SK-N-SH (cell line): Measurements from ENCODE around the gene HAGHL. TPM values are rescaled to one million over a fixed set of nuclear protein-coding genes. Genes with fewer than 3 reads are reported as not detected.

Experiments used
- CTCF ChIA-PET: fragments of 300-600, 350-600 bp; formaldehyde crosslinking; extraction: SDS; loops from one replicate; lab custom pipeline; 2021; lab: Yijun Ruan, JAX
- POLR2A ChIA-PET: fragments of 350-600 bp; sonication (Branson Sonifier 250); formaldehyde crosslinking; extraction: SDS; loops from one replicate; lab custom pipeline; 2020; ENCODE audit warnings: antibody characterized with exemption, inconsistent platforms; lab: Yijun Ruan, JAX
- DNase-seq: peaks from one replicate; pipeline ENCODE4 v3.0.0; 2012
- H2AFZ ChIP-seq: fragments of 200-600 bp; sonication (generic); 2 replicates; pipeline ENCODE4 v1.8.1; 2016; ENCODE audit warnings: antibody characterized with exemption, mild to moderate bottlenecking, low read depth
- H3F3A ChIP-seq: fragments of 200-600 bp; sonication (generic); replicated peaks from 2 replicates; pipeline ENCODE3; 2016; ENCODE audit warnings: antibody characterized with exemption, mild to moderate bottlenecking; ENCODE audit not compliant: insufficient read depth
- H3K27ac ChIP-seq, 2 experiments: fragments of 200-500 bp in 1 of 2; fragments of 200-600 bp in 1 of 2; sonication (Bioruptor generic) in 1 of 2; sonication (generic), shearing (Covaris generic) in 1 of 2; 2 replicates each; pipeline versions ENCODE4 v1.5.1 to v1.6.1; 2014 to 2016; ENCODE audit warnings: low read depth in 2 of 2, inconsistent platforms in 1 of 2, low read length in 1 of 2, mild to moderate bottlenecking in 1 of 2, mixed read lengths in 1 of 2
- H3K27me3 ChIP-seq: fragments of 200-600 bp; sonication (generic), shearing (Covaris generic); 2 replicates; pipeline ENCODE4 v1.6.1; 2016; ENCODE audit warnings: mixed run types; ENCODE audit not compliant: insufficient read depth
- H3K36me3 ChIP-seq, 2 experiments: fragments of 200-500 bp in 1 of 2; fragments of 200-600 bp in 1 of 2; sonication (Bioruptor generic) in 1 of 2; sonication (generic) in 1 of 2; replicated peaks in 1 of 2; 2 replicates each; pipeline versions ENCODE3 to v1.5.1; 2014 to 2016; ENCODE audit warnings: low read length in 1 of 2, mild to moderate bottlenecking in 1 of 2; ENCODE audit not compliant: insufficient read depth in 2 of 2, control insufficient read depth in 1 of 2
- H3K4me1 ChIP-seq, 2 experiments: fragments of 200-500 bp in 1 of 2; fragments of 200-600 bp in 1 of 2; sonication (Bioruptor generic) in 1 of 2; sonication (generic), shearing (Covaris generic) in 1 of 2; 2 replicates each; pipeline versions ENCODE4 v1.5.1 to v1.6.1; 2014 to 2016; ENCODE audit warnings: low read depth in 1 of 2, low read length in 1 of 2, mixed run types in 1 of 2; ENCODE audit not compliant: insufficient read depth in 2 of 2, control insufficient read depth in 1 of 2
- H3K4me2 ChIP-seq: fragments of 200-600 bp; sonication (generic), shearing (Covaris generic); 2 replicates; pipeline ENCODE4 v1.6.1; 2017; ENCODE audit warnings: mixed run types
- H3K4me3 ChIP-seq, 2 experiments: fragments of 200-500 bp in 1 of 2; fragments of 200-600 bp in 1 of 2; sonication (Bioruptor generic) in 1 of 2; sonication (generic), shearing (Covaris generic) in 1 of 2; 2 replicates each; pipeline versions ENCODE4 v1.5.1 to v1.8.1; 2014 to 2016; ENCODE audit warnings: low read depth in 2 of 2, inconsistent platforms in 1 of 2, low read length in 1 of 2, mild to moderate bottlenecking in 1 of 2, mixed read lengths in 1 of 2, moderate library complexity in 1 of 2
- H3K79me2 ChIP-seq: fragments of 200-600 bp; sonication (generic); 2 replicates; pipeline ENCODE4 v1.8.1; 2017; ENCODE audit warnings: mild to moderate bottlenecking; ENCODE audit not compliant: insufficient read depth
- H3K9ac ChIP-seq: fragments of 200-600 bp; sonication (generic); 2 replicates; pipeline ENCODE4 v1.6.1; 2017; ENCODE audit warnings: mixed run types
- H3K9me2 ChIP-seq: fragments of 200-600 bp; sonication (generic); 2 replicates; pipeline ENCODE4 v1.6.1; 2017; ENCODE audit warnings: mixed run types
- H3K9me3 ChIP-seq: fragments of 200-600 bp; sonication (generic); 2 replicates; pipeline ENCODE4 v1.6.1; 2017; ENCODE audit warnings: mixed run types, mild to moderate bottlenecking, moderate library complexity
- H4K20me1 ChIP-seq: fragments of 200-600 bp; sonication (generic); 2 replicates; pipeline ENCODE4 v1.6.1; 2017; ENCODE audit warnings: mild to moderate bottlenecking, mixed run types; ENCODE audit not compliant: insufficient read depth
- CHD2 ChIP-seq: fragments of 150-350 bp; IDR thresholded peaks from 2 replicates; pipeline ENCODE4 v1.6.1; 2018; ENCODE audit warnings: low read length; ENCODE audit not compliant: partially characterized antibody
- EP300 ChIP-seq, 2 experiments: IDR thresholded peaks; 2 replicates each; pipeline versions ENCODE4 v1.4.0 to v1.6.1; 2012; ENCODE audit warnings: borderline replicate concordance in 1 of 2, low read depth in 1 of 2, low read length in 1 of 2
- EZH2phosphoT487 ChIP-seq: fragments of 200-600 bp; sonication (generic); IDR thresholded peaks from 2 replicates; pipeline ENCODE4 v1.6.1; 2017; ENCODE audit warnings: low read depth, mixed run types, mild to moderate bottlenecking, antibody characterized with exemption, moderate library complexity, borderline replicate concordance
- FOXJ3 ChIP-seq: sonication (generic); formaldehyde crosslinking; IDR thresholded peaks from 2 replicates; pipeline ENCODE4 v1.5.1; 2020; ENCODE audit warnings: mild to moderate bottlenecking, missing genetic modification reagents
- GABPA ChIP-seq: IDR thresholded peaks from 2 replicates; pipeline ENCODE4 v1.4.0; 2012; ENCODE audit warnings: low read depth, mild to moderate bottlenecking
- GATA2 ChIP-seq: sonication (generic); formaldehyde crosslinking; IDR thresholded peaks from 2 replicates; pipeline ENCODE4 v1.5.0; 2020; ENCODE audit warnings: mild to moderate bottlenecking, missing genetic modification reagents
- JUND ChIP-seq: IDR thresholded peaks from 2 replicates; pipeline ENCODE4 v1.4.0; 2012
- MEF2A ChIP-seq: IDR thresholded peaks from 2 replicates; pipeline ENCODE4 v1.4.0; 2012; ENCODE audit warnings: low read depth, borderline replicate concordance
- NFIC ChIP-seq: IDR thresholded peaks from 2 replicates; pipeline ENCODE4 v1.4.0; 2012; ENCODE audit warnings: borderline replicate concordance
- NRF1 ChIP-seq: IDR thresholded peaks from 2 replicates; pipeline ENCODE4 v1.6.1; 2012; ENCODE audit warnings: low read depth, mild to moderate bottlenecking, low read length
- POLR2AphosphoS5 ChIP-seq: IDR thresholded peaks from 2 replicates; pipeline ENCODE4 v1.6.1; 2012; ENCODE audit warnings: low read depth, low read length
- RAD21 ChIP-seq: IDR thresholded peaks from 2 replicates; pipeline ENCODE4 v1.6.1; 2012; ENCODE audit warnings: mild to moderate bottlenecking, low read length
- RCOR1 ChIP-seq: fragments of 150-350 bp; IDR thresholded peaks from 2 replicates; pipeline ENCODE4 v1.6.1; 2017; ENCODE audit warnings: antibody characterized with exemption, low read length
- SMC3 ChIP-seq: IDR thresholded peaks from 2 replicates; pipeline ENCODE4 v1.6.1; 2012; ENCODE audit warnings: low read depth, low read length, improper control_type of control experiment
- TCF12 ChIP-seq: IDR thresholded peaks from 2 replicates; pipeline ENCODE4 v1.4.0; 2012
- WGBS: methylation state at CpG from one replicate; pipeline ENCODE4 v1.1.6; 2017; ENCODE audit warnings: low lambda C conversion rate; 5-methylcytosine and 5-hydroxymethylcytosine counted together
- polyA plus RNA-seq, 3 experiments: library from polyadenylated mRNA; depleted of rRNA; stranded (reverse); fragments of >200 nt; gene quantifications; 2 replicates each; pipeline ENCODE4 v1.2.3, GENCODE V29; 2012
- TF ChIP-seq, protein P1 (sequence below): IDR thresholded peaks from 2 replicates; pipeline ENCODE4 v1.4.0; 2012; ENCODE audit warnings: low read depth, borderline replicate concordance
- TF ChIP-seq, protein P2 (sequence below): IDR thresholded peaks from 2 replicates; pipeline ENCODE4 v1.6.1; 2012; ENCODE audit warnings: mild to moderate bottlenecking, low read depth, low read length, moderate library complexity
- TF ChIP-seq, protein P3 (sequence below): fragments of 150-350 bp; IDR thresholded peaks from 2 replicates; pipeline ENCODE4 v1.6.1; 2017; ENCODE audit warnings: antibody characterized with exemption, low read length, low read depth, borderline replicate concordance
- TF ChIP-seq, protein P4 (sequence below): IDR thresholded peaks from 2 replicates; pipeline ENCODE4; 2012

The HAGHL gene
- polyA plus RNA-seq, 1 of the 3 experiments (the other 2 are of a cell fraction) = 65.5 TPM

DNA sequence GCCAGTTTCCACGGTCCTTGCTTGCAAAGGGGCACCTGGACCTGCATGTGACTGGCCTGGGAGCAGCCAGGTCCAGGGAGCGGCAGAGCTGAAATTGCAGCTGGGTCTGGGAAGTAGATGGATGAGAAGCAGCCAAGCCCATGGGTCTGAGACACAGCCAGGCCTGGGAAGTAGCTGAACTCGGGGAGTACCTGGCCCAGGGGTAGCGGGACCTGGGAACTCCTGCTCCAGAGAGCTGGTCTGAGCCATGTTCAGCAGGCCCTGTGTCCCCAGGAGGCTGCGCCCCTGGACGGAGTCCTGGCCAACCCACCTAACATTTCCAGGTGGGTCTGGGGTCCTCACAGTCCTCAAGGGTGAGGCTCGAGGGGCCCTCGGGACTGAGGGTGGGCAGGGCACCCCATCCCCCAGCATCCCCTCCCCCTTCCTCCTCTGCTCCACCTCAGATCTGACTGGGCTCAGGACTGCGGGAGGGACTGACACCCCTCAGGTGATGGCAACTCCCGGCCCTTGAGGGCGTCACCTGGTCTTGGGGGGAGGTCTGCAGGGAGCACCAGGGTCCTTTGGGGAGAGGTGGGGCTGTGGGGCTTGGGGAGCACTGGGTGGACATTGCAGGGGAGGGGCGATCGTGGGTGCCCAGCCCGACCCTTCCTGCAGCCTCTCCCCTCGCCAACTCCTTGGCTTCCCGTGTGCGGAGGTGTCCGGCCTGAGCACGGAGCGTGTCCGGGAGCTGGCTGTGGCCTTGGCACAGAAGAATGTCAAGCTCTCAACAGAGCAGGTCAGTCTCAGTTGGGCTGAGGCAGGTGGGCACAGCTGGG, 36.7 kb downstream of the HAGHL start:
- H3K4me2 ChIP-seq = no peak overlapping the region
- WGBS = 27% methylated on average over 13 of the region's 21 CpGs
- H3K4me1 ChIP-seq = no peaks in the 10 kb centered on the region
- H3F3A ChIP-seq = no peaks in the 10 kb centered on the region
- POLR2A ChIA-PET = no interaction called here
- no peaks in the 10 kb centered on the region for H3K36me3 ChIP-seq
- CTCF ChIA-PET = no interaction called here
- no peak overlapping the region for H3K9ac ChIP-seq
- H3K9me3 ChIP-seq = no peaks in the 10 kb centered on the region
- no peaks in the 10 kb centered on the region for H3K79me2 ChIP-seq
- H2AFZ ChIP-seq = no peak overlapping the region
- no peak for DNase-seq
- no peaks in the 10 kb centered on the region for H3K9me2 ChIP-seq
- H3K27ac ChIP-seq = no peak overlapping the region
- H3K4me3 ChIP-seq = no peak overlapping the region
- H4K20me1 ChIP-seq = no peaks in the 10 kb centered on the region
- H3K27me3 ChIP-seq = no peaks in the 10 kb centered on the region
- no peak for TF ChIP-seq JUND
- TF ChIP-seq EP300 (IDR thresholded peaks at IDR 0.05; ENCODE audit: borderline replicate concordance in 1 of 2, low read depth in 1 of 2, low read length in 1 of 2) = no peak
- no peak for TF ChIP-seq MEF2A
- no peak for TF ChIP-seq RCOR1
- TF ChIP-seq, protein P1, sequence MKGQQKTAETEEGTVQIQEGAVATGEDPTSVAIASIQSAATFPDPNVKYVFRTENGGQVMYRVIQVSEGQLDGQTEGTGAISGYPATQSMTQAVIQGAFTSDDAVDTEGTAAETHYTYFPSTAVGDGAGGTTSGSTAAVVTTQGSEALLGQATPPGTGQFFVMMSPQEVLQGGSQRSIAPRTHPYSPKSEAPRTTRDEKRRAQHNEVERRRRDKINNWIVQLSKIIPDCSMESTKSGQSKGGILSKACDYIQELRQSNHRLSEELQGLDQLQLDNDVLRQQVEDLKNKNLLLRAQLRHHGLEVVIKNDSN = no peak
- no peak for TF ChIP-seq FOXJ3
- TF ChIP-seq, protein P2, sequence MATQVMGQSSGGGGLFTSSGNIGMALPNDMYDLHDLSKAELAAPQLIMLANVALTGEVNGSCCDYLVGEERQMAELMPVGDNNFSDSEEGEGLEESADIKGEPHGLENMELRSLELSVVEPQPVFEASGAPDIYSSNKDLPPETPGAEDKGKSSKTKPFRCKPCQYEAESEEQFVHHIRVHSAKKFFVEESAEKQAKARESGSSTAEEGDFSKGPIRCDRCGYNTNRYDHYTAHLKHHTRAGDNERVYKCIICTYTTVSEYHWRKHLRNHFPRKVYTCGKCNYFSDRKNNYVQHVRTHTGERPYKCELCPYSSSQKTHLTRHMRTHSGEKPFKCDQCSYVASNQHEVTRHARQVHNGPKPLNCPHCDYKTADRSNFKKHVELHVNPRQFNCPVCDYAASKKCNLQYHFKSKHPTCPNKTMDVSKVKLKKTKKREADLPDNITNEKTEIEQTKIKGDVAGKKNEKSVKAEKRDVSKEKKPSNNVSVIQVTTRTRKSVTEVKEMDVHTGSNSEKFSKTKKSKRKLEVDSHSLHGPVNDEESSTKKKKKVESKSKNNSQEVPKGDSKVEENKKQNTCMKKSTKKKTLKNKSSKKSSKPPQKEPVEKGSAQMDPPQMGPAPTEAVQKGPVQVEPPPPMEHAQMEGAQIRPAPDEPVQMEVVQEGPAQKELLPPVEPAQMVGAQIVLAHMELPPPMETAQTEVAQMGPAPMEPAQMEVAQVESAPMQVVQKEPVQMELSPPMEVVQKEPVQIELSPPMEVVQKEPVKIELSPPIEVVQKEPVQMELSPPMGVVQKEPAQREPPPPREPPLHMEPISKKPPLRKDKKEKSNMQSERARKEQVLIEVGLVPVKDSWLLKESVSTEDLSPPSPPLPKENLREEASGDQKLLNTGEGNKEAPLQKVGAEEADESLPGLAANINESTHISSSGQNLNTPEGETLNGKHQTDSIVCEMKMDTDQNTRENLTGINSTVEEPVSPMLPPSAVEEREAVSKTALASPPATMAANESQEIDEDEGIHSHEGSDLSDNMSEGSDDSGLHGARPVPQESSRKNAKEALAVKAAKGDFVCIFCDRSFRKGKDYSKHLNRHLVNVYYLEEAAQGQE = no peak
- TF ChIP-seq GATA2 (CRISPR knock-in tag) = no peak
- TF ChIP-seq, all 33 proteins: peak for 0

GRCh38 chr16:764184-764750, 37.4 kb downstream of the HAGHL start:
- CTCF ChIA-PET = no interaction called here
- POLR2A ChIA-PET = no interaction called here
- TF ChIP-seq RAD21 (no peak), NFIC (no peak), GABPA (no peak), JUND (no peak), CHD2 (no peak), TCF12 (no peak), EZH2phosphoT487 (no peak), NRF1 (no peak), SMC3 (no peak), POLR2AphosphoS5 (no peak)
- TF ChIP-seq, protein P3, sequence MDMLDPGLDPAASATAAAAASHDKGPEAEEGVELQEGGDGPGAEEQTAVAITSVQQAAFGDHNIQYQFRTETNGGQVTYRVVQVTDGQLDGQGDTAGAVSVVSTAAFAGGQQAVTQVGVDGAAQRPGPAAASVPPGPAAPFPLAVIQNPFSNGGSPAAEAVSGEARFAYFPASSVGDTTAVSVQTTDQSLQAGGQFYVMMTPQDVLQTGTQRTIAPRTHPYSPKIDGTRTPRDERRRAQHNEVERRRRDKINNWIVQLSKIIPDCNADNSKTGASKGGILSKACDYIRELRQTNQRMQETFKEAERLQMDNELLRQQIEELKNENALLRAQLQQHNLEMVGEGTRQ = no peak
- TF ChIP-seq, protein P4, sequence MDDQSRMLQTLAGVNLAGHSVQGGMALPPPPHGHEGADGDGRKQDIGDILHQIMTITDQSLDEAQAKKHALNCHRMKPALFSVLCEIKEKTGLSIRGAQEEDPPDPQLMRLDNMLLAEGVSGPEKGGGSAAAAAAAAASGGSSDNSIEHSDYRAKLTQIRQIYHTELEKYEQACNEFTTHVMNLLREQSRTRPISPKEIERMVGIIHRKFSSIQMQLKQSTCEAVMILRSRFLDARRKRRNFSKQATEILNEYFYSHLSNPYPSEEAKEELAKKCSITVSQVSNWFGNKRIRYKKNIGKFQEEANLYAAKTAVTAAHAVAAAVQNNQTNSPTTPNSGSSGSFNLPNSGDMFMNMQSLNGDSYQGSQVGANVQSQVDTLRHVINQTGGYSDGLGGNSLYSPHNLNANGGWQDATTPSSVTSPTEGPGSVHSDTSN = no peak

More at GRCh38 chr16:764184-764750, 37.4 kb downstream of the HAGHL start:
- H3K4me3 ChIP-seq = no peak overlapping the region
- no peaks in the 10 kb centered on the region for H3K4me1 ChIP-seq
- H3K4me2 ChIP-seq = no peak overlapping the region
- no peaks in the 10 kb centered on the region for H3K79me2 ChIP-seq
- WGBS = 20% methylated on average over 7 of the region's 20 CpGs
- no peak overlapping the region for H3K27ac ChIP-seq
- no peaks in the 10 kb centered on the region for H3K36me3 ChIP-seq
- H2AFZ ChIP-seq = no peak overlapping the region
- H3K9me3 ChIP-seq = no peaks in the 10 kb centered on the region
- no peaks in the 10 kb centered on the region for H3K27me3 ChIP-seq
- DNase-seq = no peak
- H3K9me2 ChIP-seq = no peaks in the 10 kb centered on the region
- no peak overlapping the region for H3K9ac ChIP-seq
- H3F3A ChIP-seq = no peaks in the 10 kb centered on the region
- no peaks in the 10 kb centered on the region for H4K20me1 ChIP-seq
